LNCAP (cell line): Measurements from ENCODE around the gene COL19A1.
A peak's percentile ranks its signal among the peaks of the same experiment; 100 is the strongest.

Experiments
- TF ChIP-seq, protein P1 (sequence below): fragments of 450-650 bp; IDR thresholded peaks from 2 replicates; pipeline ENCODE4 v1.5.1; 2017; ENCODE audit warnings: mild to moderate bottlenecking

COL19A1 gene

DNA sequence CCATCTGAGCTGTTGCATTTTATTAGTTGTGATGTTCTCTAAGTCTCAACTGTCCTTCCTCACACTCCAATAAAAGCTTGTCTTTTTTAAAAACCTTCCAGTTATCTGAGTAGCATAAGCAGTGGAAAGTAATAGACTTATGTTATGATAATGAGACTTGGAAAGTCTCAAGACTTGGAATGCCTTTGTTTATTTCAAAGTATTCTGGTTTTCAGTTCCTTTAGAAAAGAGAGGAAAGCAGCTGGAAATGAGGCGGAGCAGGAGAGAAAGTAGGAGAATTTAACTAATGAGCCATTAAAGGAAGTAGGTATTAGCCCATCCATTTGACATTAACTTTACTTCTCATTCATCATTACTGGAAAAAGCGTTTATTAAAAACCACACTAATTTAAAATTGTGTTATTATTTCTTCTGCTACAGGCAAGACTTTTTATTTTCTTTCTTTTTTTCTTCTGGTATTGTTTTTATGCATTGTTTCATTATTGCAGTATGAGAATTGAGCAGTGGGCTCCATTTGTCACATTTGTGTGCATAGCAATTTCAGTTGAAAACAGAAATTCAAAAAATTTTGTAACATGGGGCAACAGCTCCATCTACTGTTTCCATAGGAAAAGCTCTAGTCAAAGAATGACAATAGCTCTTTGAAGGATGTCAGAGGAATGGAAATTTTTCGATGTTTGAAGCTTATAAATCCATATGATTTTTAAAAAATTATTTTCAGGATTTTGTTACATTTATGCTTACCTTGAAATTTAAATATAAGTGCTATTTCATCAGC lies 241.7 kb downstream of the COL19A1 start:
- TF ChIP-seq, protein P1, sequence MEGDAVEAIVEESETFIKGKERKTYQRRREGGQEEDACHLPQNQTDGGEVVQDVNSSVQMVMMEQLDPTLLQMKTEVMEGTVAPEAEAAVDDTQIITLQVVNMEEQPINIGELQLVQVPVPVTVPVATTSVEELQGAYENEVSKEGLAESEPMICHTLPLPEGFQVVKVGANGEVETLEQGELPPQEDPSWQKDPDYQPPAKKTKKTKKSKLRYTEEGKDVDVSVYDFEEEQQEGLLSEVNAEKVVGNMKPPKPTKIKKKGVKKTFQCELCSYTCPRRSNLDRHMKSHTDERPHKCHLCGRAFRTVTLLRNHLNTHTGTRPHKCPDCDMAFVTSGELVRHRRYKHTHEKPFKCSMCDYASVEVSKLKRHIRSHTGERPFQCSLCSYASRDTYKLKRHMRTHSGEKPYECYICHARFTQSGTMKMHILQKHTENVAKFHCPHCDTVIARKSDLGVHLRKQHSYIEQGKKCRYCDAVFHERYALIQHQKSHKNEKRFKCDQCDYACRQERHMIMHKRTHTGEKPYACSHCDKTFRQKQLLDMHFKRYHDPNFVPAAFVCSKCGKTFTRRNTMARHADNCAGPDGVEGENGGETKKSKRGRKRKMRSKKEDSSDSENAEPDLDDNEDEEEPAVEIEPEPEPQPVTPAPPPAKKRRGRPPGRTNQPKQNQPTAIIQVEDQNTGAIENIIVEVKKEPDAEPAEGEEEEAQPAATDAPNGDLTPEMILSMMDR = peak; percentile 66

DNA sequence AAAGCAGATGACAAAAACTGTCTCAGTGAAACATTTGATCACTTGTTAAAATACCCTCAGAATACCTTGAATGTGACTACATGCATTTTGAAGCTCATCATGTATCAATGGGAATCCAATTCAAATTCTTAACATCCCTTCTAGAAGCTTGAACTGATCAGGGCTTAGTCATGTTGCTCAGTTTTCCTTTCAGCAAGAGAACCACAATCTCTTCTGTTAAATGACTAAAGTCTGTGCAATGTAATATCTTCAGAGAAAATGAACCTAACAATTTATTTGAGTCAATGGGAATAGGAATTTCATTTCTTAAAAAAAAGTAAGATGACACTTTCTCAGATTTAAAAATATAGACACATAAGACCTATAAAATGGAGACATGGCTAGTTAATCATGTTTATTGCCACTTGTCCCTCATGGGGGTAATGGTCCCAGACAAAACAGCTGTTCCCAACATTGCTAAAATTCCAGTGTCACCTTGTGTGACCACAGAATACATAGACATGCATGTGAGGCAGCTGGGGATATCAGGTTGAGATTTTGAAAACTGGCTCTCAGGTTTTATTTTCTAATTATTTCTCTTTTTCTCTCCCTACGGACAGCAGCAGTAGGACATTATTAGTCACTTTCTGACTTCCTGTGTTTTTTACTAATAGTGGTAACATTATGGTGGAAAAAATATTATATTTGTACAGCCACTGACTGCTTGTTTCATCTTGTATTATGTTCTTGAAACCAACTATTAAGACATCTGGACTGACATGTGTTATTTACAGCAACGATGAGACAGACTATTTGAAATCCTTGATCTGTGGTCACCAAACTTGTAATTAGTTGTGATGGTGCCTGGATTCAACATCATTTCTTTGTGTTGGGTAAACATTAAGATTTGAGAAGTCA lies 244.0 kb downstream of the COL19A1 start:
- TF ChIP-seq, protein P1 = no peak

DNA sequence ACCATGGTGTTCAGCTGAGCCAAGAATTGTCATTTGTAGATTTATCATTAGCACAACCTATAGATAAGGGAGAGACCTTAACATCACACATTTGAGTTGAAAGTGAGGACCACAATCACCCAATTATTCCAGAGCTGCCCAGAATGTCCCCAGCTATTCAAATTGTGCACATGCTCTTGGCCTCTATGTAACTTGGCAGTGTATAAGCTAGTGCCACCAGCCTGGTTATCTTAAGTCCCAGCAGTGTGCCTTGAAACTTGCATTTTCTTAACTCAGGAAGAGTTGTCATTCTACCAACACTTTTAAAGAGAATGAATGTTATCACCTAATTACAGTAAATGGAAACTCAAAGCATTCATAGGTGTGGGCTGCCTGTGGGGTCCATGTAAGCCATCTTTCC lies 245.4 kb downstream of the COL19A1 start:
- TF ChIP-seq, protein P1 = no peak

DNA sequence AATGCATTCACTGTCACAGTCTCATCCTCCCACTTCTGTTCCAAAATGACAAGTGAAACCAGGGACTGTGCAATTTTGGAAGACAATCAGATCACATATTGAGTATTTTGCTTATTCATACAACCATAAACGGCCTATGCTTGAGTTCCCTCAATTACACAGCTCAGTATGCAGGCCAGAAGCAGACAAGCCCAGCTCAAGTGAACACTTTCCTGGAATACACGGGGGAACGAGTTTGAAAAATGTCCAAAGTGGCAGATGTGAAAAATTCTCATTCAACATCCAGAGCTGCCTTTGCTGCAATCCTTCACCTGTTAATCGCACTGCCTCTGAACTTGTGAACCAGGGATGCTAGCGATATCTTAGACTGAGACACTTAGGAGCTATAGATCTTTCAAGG lies 246.4 kb downstream of the COL19A1 start:
- TF ChIP-seq, protein P1 = no peak

DNA sequence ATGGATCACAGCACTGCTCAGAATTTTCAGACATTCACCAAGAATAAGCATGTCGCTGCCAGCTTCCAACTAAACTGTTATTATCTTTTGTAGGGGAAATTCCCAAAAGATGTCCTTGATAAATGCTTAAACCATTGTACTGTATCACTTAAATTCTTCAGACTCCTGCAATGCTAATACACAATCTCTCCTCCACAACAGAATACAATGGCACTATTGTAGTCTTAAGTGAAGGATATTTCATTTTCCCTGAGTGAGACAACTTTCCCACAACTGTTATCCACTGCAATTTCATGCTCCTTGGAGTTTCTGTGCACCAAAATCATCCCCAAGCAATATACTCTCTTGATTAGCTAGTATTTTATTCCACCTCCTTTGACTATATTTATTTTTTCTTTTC lies 246.8 kb downstream of the COL19A1 start:
- TF ChIP-seq, protein P1 = no peak

DNA sequence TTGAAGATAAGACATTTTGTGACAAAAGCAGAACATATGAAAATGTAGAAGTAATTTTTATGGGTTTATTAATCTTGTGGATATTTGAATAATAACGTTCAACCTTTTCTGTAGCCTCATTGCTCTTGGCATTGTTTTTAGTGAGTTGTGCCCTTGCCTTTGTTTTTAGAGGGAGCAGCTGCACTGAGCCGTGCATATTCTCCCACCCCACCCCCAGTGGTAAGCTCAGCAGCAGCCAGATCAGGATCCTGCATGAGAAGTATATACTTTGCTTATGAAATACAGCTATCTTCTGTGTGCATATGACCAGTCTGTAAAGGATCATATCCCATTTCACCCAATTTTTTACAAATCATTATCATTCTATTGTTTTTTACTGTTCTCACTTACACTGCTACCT lies 252.3 kb downstream of the COL19A1 start:
- TF ChIP-seq, protein P1 = no peak

DNA sequence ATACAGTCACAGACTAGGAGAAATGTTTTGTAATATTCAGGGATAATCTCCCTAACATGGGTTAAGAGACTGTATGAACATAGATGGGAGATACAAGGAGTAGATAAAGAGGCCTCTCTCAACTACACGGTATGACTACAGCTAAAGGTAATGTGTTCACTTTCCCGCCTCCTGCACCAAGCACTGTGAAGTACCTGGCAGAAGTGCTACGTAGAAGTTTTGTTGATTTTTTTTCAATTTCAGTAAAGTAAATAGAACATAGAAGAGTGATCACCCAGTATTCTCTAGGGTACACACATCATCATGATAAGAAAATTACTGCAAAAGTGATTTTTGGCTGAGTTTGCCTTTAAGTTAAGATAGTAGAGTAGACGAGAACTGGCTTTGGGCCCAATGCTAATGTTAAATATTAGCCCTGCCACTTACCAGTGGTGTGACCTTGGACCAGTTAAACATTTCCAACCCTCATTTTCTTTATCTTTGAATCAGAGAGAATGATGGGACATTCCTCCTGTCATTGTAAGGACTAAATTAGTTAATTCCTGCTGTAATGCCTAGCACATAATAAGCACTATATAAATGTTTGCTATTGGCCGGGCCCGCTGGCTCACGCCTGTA lies 253.0 kb downstream of the COL19A1 start:
- TF ChIP-seq, protein P1 = no peak
